Activated CD8-positive, alpha-beta memory T cell treated with anti-CD3 and anti-CD28 coated beads, Interleukin-2, amount 50 U/mL, for 1 hour (primary cell): ENCODE data around the gene CABLES1.
"Not testable (repeated sequence)": the region's sequence is repeated elsewhere in the genome, so short reads cannot be mapped to it uniquely, and the experiment has no call there.

Source experiments
- DNase-seq: peaks from one replicate; pipeline ENCODE4 v3.0.0-alpha.2; 2020; ENCODE audit errors: extremely low read depth

Gene CABLES1, protein sequence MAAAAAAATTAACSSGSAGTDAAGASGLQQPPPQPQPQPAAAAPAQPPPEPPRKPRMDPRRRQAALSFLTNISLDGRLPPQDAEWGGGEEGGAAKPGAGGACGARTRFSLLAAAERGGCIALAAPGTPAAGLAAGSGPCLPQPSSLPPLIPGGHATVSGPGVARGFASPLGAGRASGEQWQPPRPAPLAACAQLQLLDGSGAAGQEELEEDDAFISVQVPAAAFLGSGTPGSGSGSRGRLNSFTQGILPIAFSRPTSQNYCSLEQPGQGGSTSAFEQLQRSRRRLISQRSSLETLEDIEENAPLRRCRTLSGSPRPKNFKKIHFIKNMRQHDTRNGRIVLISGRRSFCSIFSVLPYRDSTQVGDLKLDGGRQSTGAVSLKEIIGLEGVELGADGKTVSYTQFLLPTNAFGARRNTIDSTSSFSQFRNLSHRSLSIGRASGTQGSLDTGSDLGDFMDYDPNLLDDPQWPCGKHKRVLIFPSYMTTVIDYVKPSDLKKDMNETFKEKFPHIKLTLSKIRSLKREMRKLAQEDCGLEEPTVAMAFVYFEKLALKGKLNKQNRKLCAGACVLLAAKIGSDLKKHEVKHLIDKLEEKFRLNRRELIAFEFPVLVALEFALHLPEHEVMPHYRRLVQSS

DNA sequence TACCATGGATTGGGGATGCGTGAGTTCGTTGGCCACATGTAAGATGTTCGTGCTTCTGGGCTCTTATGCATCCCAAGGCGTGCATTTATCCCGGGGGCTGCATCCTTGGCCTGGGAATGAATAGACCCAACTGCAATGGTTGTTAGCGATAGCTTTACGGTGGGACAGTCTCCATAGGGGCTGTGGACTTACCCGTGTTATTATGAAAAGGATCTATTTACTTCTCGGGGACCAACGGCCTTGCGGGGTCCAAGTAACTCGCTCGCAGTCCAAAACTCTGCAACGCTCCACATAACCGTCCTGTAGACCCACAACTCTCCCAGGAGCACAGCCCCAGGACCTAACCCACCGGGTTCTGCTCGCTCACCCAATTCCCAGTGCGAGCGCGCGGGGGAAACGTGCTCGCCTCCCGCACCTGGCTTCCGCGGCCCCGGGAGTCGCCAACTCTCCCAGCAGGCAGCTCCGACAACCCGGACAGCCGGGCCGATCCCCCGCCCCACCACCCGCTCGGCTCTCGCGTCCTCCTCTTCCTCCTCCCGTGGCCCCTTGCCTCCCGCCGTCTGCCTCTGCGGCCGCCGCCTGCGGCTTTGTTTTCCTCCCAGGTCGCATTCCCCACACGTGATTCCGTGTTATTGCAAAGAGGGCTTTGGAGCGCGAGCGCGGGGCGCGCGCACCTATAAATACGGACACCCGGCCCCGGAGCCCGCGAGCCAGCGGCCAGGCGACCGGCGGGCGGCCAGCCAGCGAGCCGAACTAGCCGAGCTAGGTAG lies at the start of gene CABLES1:
Gene CABLES1 (plus strand): TSS at position 706 of the 770 bp plus-strand sequence. CDS start 278 bp downstream, outside the sequence.
- DNase-seq, result no peak

DNA sequence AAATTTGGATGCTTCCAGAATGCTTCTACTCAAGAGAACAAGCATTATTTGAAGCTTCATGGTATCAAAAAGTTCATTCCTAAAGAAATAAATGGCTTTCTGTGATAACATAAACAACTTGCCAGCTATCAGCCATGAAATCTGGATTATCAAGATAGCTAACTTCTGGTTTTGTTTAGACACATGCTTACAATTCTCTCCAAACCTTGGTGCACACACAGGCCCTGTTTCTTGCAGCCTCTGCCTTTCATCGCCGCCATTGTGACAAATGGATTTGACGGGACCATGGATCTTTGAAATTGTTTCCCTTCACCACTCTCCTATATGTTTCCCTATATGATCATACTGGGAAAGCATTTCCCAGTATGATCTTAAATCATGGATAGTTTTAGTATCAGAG lies 47.9 kb upstream of the CABLES1 start:
- DNase-seq, result no peak

DNA sequence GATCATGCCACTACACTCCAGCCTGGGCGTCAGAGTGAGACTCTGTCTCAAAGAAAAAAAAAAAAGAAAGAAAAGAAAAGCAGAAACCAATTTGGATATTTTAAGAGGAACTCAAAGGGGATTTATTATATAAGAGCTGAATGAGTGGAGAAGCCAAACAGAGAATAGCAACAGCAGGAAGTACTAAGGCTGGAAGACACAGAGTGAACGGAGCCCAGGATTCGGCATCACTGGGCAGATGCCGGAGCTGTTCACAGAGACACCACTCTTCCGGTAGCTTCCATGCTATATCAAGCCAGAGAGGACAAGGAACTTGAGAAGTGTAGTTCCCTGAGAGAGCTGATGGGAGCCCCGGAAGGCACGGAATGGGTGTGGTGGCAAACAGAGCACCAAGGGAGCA lies 47.0 kb upstream of the CABLES1 start:
- DNase-seq, result no peak

DNA sequence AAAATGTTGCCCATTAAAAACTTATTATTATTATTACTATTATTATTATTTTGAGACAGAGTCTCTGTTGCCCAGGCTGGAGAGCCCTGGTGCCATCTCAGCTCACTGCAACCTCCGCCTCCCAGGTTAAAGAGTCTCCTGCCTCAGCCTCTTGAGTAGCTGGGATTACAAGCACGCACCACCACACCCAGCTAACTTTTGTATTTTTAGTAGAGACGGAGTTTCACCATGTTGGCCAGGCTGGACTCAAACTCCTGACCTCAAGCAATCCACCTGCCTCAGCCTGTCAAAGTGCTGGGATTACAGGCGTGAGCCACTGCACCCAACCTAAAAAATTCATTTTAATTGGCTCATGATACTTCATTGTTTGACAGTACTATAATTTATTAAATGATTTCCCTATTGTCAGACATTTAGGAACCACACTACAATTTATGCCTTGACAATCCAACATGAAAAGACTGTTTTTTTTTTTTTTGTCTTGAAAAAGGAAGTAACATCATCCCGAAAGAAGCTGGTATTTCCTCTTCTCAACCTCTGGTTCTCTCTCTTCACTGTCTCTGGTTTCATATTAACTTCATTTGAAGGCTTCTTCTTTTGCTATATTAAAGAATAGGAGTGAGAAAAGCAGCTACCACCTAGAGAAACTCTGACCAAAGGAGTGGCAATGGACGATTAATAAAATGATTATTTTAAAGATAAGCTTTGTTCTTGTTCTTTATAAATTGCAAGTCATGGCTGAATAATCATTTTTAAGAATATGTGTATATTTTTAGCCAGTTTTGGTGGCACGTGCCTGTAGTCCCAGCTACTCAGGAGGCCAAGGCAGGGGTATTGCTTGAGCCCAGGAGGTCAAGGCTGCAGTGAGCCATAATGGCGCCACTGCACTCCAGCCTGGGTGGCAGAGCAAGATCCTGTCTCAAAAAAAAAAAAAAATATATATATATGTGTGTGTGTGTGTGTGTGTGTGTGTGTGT lies 44.0 kb upstream of the CABLES1 start:
- DNase-seq, result not testable (repeated sequence)

DNA sequence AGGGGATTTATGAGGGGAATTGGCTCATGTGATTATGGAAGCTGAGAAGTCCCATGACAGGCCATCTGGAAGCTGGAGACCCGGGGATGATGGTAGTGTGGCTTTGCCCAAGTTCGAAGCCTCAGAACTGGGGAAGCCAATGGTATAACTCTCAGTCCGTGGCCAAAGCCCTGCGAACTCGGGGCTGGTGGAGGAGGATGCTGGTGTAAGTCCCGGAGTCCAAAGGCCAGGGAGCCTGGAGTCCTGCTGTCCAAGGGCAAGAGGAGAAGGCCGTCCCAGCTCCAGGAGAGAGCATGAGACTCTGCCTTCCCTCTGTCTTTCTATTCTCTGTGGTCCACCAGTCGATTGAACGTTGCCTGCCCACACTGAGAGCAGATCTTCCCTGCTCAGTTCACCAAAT lies 43.2 kb upstream of the CABLES1 start:
- DNase-seq, result no peak

DNA sequence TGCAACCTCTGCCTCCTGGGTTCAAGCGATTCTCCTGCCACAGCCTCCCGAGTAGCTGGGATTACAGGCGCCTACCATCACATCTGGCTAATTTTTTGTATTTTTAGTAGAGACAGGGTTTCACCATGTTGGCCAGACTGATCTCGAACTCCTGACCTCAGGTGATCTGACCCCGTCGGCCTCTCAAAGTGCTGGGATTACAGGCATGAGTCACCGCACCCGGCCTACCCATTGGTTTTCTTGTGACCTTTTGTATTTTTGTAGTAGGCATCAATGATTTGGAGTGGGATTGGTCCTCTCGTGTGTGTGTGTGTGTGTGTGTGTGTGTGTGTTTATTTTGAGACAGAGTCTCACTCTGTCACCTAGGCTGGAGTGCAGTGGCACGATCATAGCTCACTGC lies 42.2 kb upstream of the CABLES1 start:
- not testable (repeated sequence) for DNase-seq

DNA sequence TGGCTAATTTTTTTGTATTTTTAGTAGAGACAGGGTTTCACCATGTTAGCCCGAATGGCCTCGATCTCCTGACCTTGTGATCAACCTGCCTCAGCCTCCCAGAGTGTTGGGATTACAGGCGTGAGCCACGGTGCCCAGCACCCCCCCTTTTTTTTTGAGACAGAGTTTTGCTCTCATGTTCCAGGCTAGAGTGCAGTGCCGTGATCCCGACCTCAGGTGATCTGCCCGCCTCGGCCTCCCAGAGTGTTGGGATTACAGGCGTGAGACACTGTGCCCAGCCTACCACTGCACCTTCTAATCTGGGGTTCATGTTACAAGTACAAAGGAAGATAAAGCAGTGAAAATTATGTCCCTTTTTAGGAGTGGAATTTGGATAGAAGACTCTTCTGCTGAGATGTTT lies 41.5 kb upstream of the CABLES1 start:
- DNase-seq, result no peak

DNA sequence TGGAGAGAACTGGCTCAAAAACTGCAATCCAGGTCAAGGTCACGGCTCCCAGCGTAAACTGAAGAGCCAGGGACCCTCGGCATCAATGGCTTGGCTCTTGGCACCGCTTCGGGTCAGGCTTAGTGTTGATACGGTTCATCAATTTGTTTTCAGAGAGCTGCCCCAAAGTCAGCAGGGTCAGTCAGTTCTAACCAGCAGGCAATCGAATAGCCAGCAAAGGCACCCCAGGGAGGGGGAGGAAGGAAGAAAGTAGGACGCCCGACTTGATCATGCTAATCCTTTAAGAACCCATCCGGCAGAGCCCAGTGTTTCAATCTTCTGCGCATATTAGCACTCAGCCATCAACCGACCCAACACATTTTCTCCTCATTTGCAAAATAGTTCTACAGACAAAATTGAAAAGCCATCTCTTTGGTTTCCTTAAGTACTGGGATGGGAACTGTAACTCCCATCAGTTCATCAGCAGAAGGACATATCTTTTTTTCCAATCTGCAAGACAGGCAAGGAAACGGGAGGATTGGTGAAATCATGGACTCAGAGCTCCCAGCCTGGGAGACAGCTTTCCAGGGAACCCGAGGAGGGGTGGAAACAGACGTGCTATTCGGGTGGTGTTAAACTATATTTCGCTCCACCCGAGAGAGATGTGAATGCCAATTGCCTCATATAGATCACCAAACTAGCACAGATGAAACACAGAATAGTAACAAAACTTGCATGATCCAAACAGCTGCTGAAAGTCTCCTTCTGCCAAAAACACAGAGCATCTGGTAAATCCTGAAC lies 40.7 kb upstream of the CABLES1 start:
- no peak for DNase-seq

DNA sequence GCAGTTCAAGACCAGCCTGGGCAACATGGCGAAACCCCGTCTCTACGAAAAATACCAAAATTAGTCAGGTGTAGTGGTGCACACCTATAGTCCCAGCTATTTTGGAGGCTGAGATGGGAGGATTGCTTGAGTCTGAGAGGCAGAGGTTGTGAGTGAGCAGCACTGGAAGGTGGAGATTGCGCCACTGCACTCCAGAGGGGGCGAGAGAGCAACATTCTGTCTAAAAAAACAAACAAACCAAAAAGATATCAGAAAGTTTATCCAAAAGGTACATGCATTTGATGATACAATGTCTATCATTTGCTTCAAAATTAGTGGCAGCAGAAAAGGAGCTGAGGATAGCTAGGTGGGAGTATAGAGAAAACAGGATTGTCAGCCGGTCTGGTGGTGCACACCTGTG lies 39.8 kb upstream of the CABLES1 start:
- no peak for DNase-seq

DNA sequence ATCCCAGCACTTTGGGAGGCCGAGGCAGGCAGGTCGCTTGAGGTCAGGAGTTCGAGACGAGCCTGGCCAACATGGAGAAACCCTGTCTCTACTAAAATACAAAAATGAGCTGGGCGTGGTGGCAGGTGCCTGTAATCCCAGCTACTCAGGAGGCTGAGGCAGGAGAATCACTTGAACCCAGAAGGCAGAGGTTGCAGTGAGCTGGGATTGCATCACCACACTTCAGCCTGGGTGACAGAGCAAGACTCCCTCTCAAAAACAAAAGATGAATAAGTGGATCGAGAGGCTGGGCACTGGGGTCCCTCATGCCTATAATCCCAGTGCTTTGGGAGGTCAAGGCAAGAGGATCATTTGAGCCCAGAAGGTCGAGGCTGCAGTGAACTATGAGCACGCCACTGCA lies 38.3 kb upstream of the CABLES1 start:
- not testable (repeated sequence) for DNase-seq

DNA sequence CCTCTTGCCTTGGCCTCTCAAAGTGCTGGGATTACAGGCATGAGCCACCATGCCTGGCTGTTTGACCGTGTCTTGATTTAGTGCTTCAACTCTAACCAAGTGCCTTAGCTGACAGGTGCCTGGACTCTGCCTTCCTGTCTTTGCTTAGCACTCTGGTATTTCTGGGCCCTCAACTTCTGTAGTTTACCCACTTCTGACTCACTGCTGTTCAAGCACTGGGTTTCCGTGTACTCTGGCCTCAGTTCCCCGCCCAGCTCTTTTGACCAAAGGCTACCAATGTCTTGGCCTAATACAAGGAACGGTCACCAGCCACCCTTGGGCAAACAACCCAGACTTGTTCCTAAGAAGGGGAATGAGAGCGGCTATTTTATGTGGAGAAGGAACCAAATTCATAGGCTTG lies 35.7 kb upstream of the CABLES1 start:
- no peak for DNase-seq

DNA sequence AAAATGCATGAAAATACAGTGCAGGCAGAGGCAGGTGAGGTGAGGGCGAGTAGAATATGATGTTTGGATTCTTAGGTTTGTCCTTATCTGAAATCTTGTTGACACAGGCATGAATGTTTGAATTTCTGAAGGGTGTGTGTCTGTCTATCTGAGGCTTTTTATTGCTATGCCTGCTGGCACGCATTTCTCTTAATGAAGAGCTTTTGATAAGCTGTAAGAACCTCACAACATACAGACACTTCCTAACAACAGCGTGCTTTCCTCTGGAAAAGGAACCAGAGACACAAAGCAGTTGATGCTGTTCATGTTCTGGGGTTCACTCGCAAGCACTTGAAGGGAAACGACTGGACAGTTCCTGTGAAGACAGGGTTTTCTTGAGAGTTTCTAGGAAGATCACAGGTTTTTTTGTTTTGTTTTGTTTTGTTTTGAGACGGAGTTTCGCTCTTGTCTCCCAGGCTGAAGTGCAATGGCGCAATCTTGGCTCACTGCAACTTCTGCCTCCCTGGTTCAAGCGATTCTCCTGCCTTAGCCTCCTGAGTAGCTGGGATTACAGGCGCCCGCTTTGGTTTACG lies 33.3 kb upstream of the CABLES1 start:
- no peak for DNase-seq

DNA sequence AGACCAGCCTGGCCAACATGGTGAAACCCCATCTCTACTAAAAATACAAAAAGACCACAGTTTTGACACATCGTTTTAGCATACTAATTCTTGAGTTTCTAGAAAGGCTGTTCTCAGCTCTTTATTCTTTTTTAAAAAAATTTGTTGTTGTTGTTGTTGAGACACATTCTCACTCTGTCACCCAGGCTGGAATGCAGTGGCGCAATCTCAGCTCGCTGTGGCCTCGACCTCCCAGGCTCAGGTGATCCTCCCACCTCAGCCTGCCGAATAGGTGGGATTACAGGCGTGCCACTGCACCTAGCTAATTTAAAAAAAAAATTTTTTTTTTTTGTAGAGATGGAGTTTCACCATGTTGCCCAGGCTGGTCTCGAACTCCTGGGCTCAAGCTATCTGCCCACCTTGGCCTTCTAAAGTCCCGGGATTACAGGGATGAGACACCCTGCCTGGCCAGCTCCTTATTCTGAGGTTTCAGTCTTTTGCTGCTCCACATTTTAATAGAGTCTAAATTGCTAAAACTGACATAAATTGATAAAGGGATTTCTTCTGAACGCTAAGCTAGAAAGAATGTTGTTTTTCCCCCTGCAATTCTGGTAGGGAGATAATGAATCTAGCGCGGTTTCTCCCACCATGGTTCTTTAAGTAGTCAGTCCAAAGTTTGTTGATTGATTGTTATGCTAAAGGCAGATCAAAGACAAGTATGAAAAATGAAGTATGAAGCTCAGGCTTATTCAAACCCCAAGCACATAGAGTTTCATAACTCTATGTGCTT lies 32.6 kb upstream of the CABLES1 start:
- DNase-seq, result no peak

DNA sequence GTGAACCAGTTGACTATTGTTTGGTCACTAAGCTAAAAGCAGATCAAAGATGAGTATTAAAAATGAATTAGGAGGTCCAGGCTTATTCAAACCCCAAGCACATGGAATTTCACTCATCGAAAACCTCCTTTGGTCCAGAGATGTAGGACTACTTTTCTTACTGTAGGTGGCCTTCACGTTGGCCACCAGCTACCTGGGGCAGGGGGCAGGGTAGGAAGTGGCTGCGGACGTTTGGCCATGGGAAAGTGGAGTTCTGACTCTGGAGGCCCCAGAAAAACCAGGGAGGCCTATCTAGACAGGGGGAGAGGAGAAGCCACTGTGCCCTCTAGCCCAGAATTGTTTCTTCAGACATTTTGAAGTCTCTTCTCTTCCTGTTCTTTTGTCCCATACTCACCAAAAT lies 31.8 kb upstream of the CABLES1 start:
- DNase-seq, result no peak

DNA sequence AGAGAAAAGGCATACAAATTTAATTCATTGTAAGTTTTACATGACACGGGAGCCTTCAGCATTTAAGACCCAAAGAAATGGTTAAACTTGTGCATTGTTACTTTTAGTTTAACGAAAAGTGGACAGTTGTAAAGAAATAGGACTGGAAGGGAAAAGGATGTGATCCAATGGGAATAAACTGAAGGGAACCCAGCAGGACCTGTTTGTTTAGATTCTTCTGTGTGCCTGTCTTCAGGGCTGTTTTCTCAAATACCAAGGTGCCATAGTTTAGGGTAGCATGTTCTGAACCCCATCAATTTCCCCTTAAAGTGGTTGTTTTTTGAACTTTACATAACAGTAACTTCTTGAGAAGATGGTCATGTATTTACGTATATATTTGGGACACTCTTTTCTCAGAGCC lies 30.3 kb upstream of the CABLES1 start:
- no peak for DNase-seq

DNA sequence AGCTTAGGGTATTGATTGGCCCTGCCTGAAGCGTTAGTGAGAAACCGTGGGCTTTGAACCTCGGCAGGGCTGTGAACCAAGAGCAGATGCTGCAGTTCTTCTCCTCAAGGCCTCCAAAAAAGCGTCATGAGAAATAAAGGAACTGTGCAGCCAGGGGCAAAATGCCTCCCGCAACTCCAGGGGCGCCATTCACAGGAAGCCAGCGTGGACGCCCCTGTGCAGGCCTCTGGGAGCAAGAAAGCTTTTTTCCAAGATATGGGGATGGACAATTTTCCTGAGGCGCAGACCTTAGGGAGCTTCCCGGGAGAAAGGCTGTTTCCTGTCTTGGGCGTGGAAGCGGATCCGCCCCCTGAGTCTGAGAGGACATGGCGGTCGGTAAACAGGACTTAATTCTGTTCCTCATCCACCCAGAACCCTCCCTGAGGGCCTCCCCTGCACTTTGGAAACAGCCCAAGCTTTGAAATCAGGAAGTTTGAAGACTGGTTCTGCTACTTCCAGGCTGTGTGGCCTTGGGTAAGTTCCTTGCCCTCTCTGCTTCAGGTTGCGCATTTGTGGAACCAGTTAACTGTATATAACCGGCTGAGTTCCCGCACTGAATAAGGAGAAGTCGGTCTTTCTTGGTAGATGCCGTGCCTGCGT lies 29.6 kb upstream of the CABLES1 start:
- DNase-seq, result no peak

DNA sequence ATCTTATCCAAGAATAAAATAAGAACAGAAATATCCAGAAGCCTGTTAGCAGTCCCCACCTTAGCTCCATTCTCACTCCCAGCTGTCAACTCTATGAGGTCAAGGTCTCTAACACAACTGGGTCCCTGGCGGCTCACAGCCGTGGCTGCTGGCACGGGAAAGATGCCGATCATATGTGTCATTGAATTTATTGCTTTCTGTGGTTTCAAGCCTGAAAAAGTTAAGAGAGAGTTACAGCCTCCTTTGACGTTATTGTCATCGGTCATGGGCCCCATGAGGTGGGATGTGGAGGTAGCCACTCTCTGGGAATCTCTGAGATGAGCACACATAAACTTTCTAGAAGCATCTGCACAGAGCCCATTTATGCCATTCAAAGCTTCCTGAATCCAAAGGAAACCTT lies 28.7 kb upstream of the CABLES1 start:
- no peak for DNase-seq

DNA sequence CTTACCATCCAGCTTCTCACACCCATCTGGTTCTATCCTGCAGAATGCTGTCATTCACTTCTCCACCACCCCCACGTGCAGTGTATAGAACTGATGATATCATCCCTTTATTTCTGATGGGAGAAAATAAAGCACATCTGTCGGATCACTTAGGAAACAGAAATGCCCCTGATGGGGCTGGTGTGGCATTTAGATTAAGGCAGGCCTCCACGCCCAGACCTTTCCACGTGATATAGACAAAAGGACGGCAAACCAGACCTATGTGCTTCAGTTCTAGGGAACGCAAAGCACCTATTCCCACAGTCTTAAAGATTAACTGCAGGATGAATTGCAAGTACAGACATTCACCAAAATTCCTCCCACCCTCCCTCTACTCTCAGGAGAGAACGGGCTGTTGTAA lies 27.6 kb upstream of the CABLES1 start:
- DNase-seq, result no peak

DNA sequence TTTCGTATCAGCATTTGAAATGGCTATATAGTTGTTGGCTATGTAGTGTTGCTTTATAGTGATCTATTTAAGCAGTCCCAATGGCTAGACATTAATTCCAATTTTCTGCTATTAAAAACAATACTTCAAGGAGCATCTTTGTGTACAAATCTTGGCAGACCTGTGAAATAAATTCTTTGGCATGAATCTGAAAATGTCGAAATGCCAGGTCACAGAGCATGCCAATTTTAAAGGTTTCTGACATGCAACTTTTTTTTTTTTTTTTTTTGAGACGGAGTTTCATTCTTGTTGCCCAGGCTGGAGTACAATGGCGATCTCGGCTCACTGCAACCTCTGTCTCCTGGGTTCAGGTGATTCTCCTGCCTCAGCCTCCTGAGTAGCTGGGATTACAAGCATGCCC lies 26.8 kb upstream of the CABLES1 start:
- DNase-seq, result no peak
